RWPE2 (cell line): ENCODE results near the gene PMM2.

Experiments used
- ATAC-seq: fragments of 200-7000 bp; cut with Tn5 transposase; 3 replicates; pipeline ENCODE4 v1.9.1; 2021; ENCODE audit warnings: low read depth
- DNase-seq: peaks from one replicate; pipeline ENCODE4 v3.0.0-alpha.2; 2020; ENCODE audit warnings: low spot score
- H3K27ac ChIP-seq: fragments of 450-650 bp; 2 replicates; pipeline ENCODE4 v1.5.1; 2017; ENCODE audit warnings: mild to moderate bottlenecking; ENCODE audit not compliant: poor library complexity, severe bottlenecking
- H3K27me3 ChIP-seq: fragments of 250-450 bp; sonication (Bioruptor Pico); 2 replicates; pipeline ENCODE4 v1.5.1; 2021; ENCODE audit warnings: mild to moderate bottlenecking, moderate library complexity; ENCODE audit not compliant: insufficient read depth, poor library complexity, severe bottlenecking
- H3K36me3 ChIP-seq: fragments of 250-450 bp; sonication (Bioruptor Pico); 2 replicates; pipeline ENCODE4 v1.5.1; 2020; ENCODE audit warnings: low read depth, mild to moderate bottlenecking, moderate library complexity
- H3K4me1 ChIP-seq: fragments of 250-450 bp; sonication (Bioruptor Pico); 2 replicates; pipeline ENCODE4 v1.5.1; 2021; ENCODE audit warnings: mild to moderate bottlenecking, moderate library complexity; ENCODE audit not compliant: insufficient read depth, poor library complexity, severe bottlenecking
- H3K4me3 ChIP-seq: fragments of 250-450 bp; sonication (Bioruptor Pico); 2 replicates; pipeline ENCODE4 v1.5.1; 2021; ENCODE audit warnings: mild to moderate bottlenecking, moderate library complexity; ENCODE audit not compliant: severe bottlenecking
- H3K9me3 ChIP-seq: fragments of 250-450 bp; sonication (Bioruptor Pico); 2 replicates; pipeline ENCODE4 v1.5.1; 2021; ENCODE audit warnings: mild to moderate bottlenecking, moderate library complexity; ENCODE audit not compliant: severe bottlenecking
- TF ChIP-seq, protein P1 (sequence below): fragments of 450-650 bp; IDR thresholded peaks from one replicate; pipeline ENCODE4 v1.5.1; 2017; ENCODE audit warnings: mild to moderate bottlenecking, moderate library complexity; ENCODE audit not compliant: poor library complexity, severe bottlenecking

The PMM2 gene

DNA sequence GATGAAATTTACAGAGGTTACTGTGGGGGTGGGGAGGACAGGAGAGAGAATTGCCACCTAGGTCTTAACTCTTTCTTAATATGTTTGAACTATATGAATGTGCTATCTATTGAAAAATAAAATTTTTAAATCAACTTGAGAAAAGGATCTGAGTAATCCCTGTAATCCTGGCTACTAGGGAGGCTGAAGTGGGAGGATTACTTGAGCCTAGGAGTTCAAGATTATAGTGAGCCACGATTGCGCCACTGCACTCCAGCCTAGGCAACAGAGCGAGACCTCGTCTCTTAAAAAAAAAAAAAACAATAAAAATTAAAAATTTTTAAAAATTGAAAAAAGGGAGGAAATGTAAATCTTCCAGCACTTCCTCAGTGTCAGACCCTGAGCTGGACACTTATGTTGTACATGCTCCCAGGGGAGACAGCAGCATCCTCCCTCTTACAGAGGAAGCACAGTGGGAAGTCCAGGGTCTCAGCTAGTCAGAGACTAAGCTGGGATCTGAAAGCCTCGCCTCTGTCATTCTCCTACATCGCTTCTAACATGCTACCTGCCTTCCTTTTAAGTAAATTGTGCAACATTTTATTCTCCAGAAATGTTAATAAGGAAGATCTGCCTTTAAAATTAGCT, 21.9 kb downstream of the PMM2 start:
- H3K36me3 ChIP-seq, result peaks cover 88% of the 10 kb centered on the region
- ATAC-seq, result no peak

DNA sequence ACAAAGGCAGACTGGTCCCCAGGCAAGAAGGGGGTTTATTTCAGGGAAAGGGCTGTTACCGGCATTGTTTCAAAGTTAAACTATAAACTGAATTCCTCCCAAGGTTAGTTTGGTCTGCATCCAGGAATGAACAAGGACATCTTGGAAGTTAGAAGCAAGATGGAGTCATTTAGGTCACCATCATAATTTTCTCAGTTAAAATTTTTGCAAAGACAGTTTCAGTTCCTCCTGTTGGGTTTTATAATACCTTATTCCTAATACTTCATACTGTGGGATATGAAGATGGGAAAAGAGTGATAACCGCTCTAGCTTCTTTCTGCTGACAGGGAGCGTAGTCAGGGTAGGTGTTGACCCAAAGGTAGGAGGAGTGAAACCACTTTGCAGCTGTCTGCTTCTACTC, 24.8 kb downstream of the PMM2 start:
- Histone ChIP-seq H3K27me3 (no peaks in the 10 kb centered on the region), H3K27ac (no peak overlapping the region)

More for the DNA sequence above, 21.9 kb downstream of the PMM2 start:
- Histone ChIP-seq H3K4me1 (no peaks in the 10 kb centered on the region), H3K9me3 (no peaks in the 10 kb centered on the region), H3K27ac (no peak overlapping the region), H3K4me3 (no peak overlapping the region), H3K27me3 (no peaks in the 10 kb centered on the region)
- no peak for DNase-seq
- TF ChIP-seq, protein P1, sequence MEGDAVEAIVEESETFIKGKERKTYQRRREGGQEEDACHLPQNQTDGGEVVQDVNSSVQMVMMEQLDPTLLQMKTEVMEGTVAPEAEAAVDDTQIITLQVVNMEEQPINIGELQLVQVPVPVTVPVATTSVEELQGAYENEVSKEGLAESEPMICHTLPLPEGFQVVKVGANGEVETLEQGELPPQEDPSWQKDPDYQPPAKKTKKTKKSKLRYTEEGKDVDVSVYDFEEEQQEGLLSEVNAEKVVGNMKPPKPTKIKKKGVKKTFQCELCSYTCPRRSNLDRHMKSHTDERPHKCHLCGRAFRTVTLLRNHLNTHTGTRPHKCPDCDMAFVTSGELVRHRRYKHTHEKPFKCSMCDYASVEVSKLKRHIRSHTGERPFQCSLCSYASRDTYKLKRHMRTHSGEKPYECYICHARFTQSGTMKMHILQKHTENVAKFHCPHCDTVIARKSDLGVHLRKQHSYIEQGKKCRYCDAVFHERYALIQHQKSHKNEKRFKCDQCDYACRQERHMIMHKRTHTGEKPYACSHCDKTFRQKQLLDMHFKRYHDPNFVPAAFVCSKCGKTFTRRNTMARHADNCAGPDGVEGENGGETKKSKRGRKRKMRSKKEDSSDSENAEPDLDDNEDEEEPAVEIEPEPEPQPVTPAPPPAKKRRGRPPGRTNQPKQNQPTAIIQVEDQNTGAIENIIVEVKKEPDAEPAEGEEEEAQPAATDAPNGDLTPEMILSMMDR, result no peak

DNA sequence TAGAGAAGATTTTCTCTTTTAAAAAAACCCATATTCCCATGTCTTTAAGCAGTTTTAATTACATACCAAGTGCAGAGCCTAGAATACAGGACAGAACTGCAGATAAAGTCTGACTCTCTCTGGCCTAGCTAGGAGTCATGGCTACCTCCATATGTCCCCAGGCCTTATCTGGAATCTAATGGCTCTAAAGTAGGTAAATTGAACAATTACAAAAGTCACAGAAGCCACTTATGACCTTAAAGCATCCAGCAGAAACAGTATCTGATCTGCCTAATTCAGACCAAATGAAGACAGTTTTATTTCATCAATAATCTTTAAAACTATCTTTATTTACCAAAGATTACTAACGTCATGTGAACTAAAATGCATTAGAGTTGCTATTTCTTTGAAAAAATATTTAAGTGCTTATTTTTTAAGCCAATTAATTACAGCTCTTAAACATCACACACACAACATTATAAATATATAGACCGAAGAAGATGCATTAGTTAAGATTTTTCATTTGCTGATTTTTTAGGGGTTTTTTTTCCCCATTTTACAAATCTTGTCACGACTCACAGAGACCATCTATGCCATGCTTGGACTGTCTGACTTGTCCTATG, 28.7 kb downstream of the PMM2 start:
- Histone ChIP-seq H3K4me1 (peaks cover 12% of the 10 kb centered on the region), H3K27ac (peak overlapping the region; percentile 20), H3K9me3 (no peaks in the 10 kb centered on the region), H3K27me3 (no peaks in the 10 kb centered on the region), H3K36me3 (peaks cover 75% of the 10 kb centered on the region), H3K4me3 (no peak overlapping the region)
- no peak for DNase-seq
- no peak for ATAC-seq
- TF ChIP-seq, protein P1, result no peak

More for the DNA sequence above, 24.8 kb downstream of the PMM2 start:
- Histone ChIP-seq H3K9me3 (no peaks in the 10 kb centered on the region), H3K4me3 (no peak overlapping the region), H3K4me1 (no peaks in the 10 kb centered on the region), H3K36me3 (peaks cover 79% of the 10 kb centered on the region)
- no peak for DNase-seq
- TF ChIP-seq, protein P1, result no peak
- no peak for ATAC-seq

DNA sequence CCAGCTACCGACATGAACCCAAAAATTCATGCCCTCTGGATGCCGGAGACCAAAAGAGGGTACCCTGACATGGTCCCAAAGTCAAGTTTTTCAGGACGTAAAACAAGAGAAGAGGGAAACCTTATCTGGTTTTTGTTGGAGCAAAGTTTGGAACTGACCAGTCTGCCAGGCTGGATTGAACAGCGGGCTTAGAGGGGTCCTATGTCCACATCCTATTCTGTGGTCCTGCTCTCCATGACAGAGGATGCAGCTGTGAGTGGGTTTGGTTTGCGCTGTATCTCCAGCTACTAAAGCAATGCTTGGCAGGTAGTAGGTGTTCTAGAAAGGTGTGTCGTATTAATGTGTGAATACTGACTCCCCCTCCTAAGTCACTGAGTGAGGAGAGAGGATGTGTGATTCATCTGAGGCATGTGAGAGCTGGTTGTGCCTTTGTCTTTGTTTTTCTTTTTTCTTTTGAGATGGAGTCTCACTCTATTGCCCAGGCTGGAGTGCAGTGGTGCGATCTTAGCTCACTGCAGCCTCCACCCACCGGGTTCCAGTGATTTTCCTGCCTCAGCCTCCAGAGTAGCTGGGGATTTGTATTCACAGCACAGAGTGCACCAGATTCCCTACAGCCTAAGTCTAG, 31.0 kb downstream of the PMM2 start:
- H3K9me3 ChIP-seq, result no peaks in the 10 kb centered on the region
- peaks cover 12% of the 10 kb centered on the region for H3K4me1 ChIP-seq
- TF ChIP-seq, protein P1, result no peak
- DNase-seq (no peak), ATAC-seq (peak; percentile 98)
- H3K36me3 ChIP-seq, result peaks cover 73% of the 10 kb centered on the region
- H3K27me3 ChIP-seq, result no peaks in the 10 kb centered on the region
- peak overlapping the region; percentile 56 for H3K27ac ChIP-seq
- H3K4me3 ChIP-seq, result no peak overlapping the region
